ENCODE results near the gene CPNE7. TPM values are rescaled to one million over a fixed set of nuclear protein-coding genes. Genes with fewer than 3 reads are reported as not detected.
A peak's percentile ranks its signal among the peaks of the same experiment; 100 is the strongest.

CPNE7 gene
- total and polyA plus RNA-seq, 2 of the 13 experiments (the other 11 are each of a cell fraction or from before 2014, with no cell fraction given): 0.59 TPM; not detected in 1

DNA sequence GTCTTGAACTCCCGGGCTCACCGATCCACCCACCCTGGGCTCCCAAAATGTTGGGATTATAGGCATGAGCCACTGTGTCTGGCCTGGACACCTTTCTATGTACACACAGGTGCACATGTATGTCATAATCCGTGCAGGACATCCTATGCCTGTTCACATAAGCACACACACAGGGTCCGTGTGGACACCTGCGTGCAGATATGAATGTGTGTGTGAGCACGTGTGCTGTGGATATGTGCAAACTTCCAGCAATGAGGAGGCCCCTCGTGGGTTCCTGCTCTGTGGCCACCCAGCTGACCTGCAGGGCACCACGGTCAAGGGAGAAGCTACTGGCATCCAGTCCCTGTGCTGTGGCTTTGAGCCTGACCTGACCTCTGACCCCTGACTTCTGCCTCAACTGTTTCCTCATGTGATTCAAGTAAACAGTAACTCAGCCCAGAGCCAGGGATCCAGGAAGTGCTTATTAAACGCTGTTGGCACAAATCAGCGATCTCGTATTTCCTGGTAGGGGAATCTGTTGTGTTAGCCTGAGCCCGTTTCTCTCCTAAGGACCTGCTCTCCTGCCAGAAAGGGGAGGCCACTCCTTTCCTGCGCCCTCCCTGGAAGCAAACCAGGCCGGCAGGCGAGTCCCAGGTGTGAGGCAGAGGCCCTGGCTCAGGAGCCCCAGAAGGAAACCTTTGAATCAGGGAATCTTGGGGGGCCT is 6.5 kb downstream of the CPNE7 start:
- 16% methylated on average over 12 of the region's 15 CpGs for WGBS (ENCODE audit: low lambda C conversion rate)
- Histone ChIP-seq H3K9ac (ENCODE audit: insufficient read depth, low read depth, low read length) (peak overlapping the region; percentile 53), H2AFZ (ENCODE audit: low read length) (no peak overlapping the region), H3K4me2 (ENCODE audit: low read depth, low read length) (peak overlapping the region; percentile 76), H3K79me2 (ENCODE audit: insufficient read depth, low read length) (no peaks in the 10 kb centered on the region), H3K9me3 (ENCODE audit: low read length) (no peaks in the 10 kb centered on the region), H4K20me1 (ENCODE audit: insufficient read depth, low read length) (no peaks in the 10 kb centered on the region), H3K4me3 (replicated peaks in 1 of 3; ENCODE audit: insufficient read depth in 1 of 3, low read depth in 2 of 3, low read length in 3 of 3) (peak overlapping the region; percentile 6 to 60 (median 29); a peak in 4 of 6 replicates), H3K27ac (ENCODE audit: extremely low read length, insufficient read depth, low read length) (no peak overlapping the region), H3K27me3 (ENCODE audit: control insufficient read depth in 1 of 2, insufficient read depth in 2 of 2, low read length in 2 of 2) (peaks cover 0 to 31% of the 10 kb centered on the region in 2 experiments; a peak in 3 of 5 replicates), H3K36me3 (replicated peaks in 1 of 2; ENCODE audit: control insufficient read depth in 1 of 2, insufficient read depth in 2 of 2, low read length in 2 of 2) (no peaks in the 10 kb centered on the region), H3K4me1 (ENCODE audit: insufficient read depth, low read length) (peaks cover 39% of the 10 kb centered on the region)
- CTCF ChIA-PET (ENCODE audit: low intra/inter-chr PET ratio, low total read pairs): no interaction called here
- in situ Hi-C loops (cut with HindIII; ENCODE audit: extremely low pct_ligation_motif_present, low pct_unique_long_range_greater_than_20kb) (no loop called here), intact Hi-C loops (cut with micrococcal nuclease; ENCODE audit: unreplicated experiment) (no loop called here)
- no TSS peak for BruUV-seq (replicated peaks)
- ATAC-seq (peak; percentile 23), DNase-seq (ENCODE audit: low spot score) (peak; percentile 71), FAIRE-seq (peak; percentile 94)
- POLR2A ChIA-PET: interaction anchor here (1.0 to 2.2 kb wide), 5 partner anchors 10 to 22 kb away, joined by 3 to 10 read pairs (median 6); no protein-coding TSS in a partner anchor
- no peak for TF ChIP-seq TAF1 (CRISPR knock-in tag; IDR thresholded peaks at IDR 0.05)
- no peak for TF ChIP-seq ZNF883 (CRISPR knock-in tag; IDR thresholded peaks at IDR 0.05; ENCODE audit: not compliant biosample characterization)
- TF ChIP-seq ERF (CRISPR knock-in tag; IDR thresholded peaks at IDR 0.05): no peak
- TF ChIP-seq, protein P1, sequence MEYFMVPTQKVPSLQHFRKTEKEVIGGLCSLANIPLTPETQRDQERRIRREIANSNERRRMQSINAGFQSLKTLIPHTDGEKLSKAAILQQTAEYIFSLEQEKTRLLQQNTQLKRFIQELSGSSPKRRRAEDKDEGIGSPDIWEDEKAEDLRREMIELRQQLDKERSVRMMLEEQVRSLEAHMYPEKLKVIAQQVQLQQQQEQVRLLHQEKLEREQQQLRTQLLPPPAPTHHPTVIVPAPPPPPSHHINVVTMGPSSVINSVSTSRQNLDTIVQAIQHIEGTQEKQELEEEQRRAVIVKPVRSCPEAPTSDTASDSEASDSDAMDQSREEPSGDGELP (IDR thresholded peaks at IDR 0.05; ENCODE audit: borderline replicate concordance, low read depth): peak; percentile 80; the same call in 1 of the 2 replicates
- TF ChIP-seq KMT2A (CRISPR knock-in tag; IDR thresholded peaks at IDR 0.05): no peak
- TF ChIP-seq, protein P2, sequence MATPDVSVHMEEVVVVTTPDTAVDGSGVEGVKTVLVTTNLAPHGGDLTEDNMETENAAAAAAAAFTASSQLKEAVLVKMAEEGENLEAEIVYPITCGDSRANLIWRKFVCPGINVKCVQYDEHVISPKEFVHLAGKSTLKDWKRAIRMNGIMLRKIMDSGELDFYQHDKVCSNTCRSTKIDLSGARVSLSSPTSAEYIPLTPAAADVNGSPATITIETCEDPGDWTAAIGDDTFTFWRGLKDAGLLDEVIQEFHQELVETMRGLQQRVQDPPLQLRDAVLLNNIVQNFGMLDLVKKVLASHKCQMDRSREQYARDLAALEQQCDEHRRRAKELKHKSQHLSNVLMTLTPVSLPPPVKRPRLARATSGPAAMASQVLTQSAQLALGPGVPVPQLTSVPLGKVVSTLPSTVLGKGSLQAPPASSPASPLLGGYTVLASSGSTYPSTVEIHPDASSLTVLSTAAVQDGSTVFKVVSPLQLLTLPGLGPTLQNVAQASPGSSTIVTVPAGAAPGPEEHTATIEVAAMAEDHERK (CRISPR knock-in tag; IDR thresholded peaks at IDR 0.05; ENCODE audit: low read depth): no peak
- TF ChIP-seq DPF2 (CRISPR knock-in tag; IDR thresholded peaks at IDR 0.05; ENCODE audit: borderline replicate concordance, low read depth): peak; percentile 34; the same call in 1 of the 2 replicates
- TF ChIP-seq ZNF781 (CRISPR knock-in tag; IDR thresholded peaks at IDR 0.05; ENCODE audit: borderline replicate concordance, not compliant biosample characterization): no peak
- TF ChIP-seq ZFP1 (CRISPR knock-in tag; IDR thresholded peaks at IDR 0.05): no peak
- 0 out of 2 replicates have a peak, but pooled peaks have one; percentile 18 for TF ChIP-seq ZSCAN29 (CRISPR knock-in tag; conservative IDR thresholded peaks at IDR 0.05)
- TF ChIP-seq, protein P3, sequence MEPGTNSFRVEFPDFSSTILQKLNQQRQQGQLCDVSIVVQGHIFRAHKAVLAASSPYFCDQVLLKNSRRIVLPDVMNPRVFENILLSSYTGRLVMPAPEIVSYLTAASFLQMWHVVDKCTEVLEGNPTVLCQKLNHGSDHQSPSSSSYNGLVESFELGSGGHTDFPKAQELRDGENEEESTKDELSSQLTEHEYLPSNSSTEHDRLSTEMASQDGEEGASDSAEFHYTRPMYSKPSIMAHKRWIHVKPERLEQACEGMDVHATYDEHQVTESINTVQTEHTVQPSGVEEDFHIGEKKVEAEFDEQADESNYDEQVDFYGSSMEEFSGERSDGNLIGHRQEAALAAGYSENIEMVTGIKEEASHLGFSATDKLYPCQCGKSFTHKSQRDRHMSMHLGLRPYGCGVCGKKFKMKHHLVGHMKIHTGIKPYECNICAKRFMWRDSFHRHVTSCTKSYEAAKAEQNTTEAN (CRISPR knock-in tag; conservative IDR thresholded peaks at IDR 0.05): no peak
- peak; percentile 15; the same call in 1 of the 2 replicates for TF ChIP-seq DRAP1 (CRISPR knock-in tag; IDR thresholded peaks at IDR 0.05)
- no peak for TF ChIP-seq NFE2L2 (IDR thresholded peaks at IDR 0.05; ENCODE audit: low read length)
- no peak for TF ChIP-seq ZEB1 (IDR thresholded peaks at IDR 0.05; ENCODE audit: insufficient replicate concordance, low read depth)
- TF ChIP-seq, protein P4, sequence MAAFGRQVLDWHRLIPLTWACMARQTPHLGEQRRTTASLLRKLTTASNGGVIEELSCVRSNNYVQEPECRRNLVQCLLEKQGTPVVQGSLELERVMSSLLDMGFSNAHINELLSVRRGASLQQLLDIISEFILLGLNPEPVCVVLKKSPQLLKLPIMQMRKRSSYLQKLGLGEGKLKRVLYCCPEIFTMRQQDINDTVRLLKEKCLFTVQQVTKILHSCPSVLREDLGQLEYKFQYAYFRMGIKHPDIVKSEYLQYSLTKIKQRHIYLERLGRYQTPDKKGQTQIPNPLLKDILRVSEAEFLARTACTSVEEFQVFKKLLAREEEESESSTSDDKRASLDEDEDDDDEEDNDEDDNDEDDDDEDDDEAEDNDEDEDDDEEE (CRISPR knock-in tag; IDR thresholded peaks at IDR 0.05): no peak
- TF ChIP-seq ZNF530 (CRISPR knock-in tag; IDR thresholded peaks at IDR 0.05; ENCODE audit: low read depth): no peak
- no peak for TF ChIP-seq ZSCAN9 (CRISPR knock-in tag; IDR thresholded peaks at IDR 0.05; ENCODE audit: borderline replicate concordance)
- TF ChIP-seq PHF20 (CRISPR knock-in tag; IDR thresholded peaks at IDR 0.05): no peak
- TF ChIP-seq GZF1 (CRISPR knock-in tag; IDR thresholded peaks at IDR 0.05): no peak
- no peak for TF ChIP-seq JUND (CRISPR knock-in tag; IDR thresholded peaks at IDR 0.05)

Measured in HepG2 (cell line).